Fibroblast of lung (primary cell): Measurements from ENCODE around the gene NAA60. TPM values are rescaled to one million over a fixed set of nuclear protein-coding genes. Genes with fewer than 3 reads are reported as not detected.

Experiments
- DNase-seq, 2 donors: peaks; one replicate each; pipeline versions ENCODE4 v3.0.0 to v3.0.0-alpha.2; 2010; ENCODE audit warnings: low read depth in 2 of 2
- H2AFZ ChIP-seq: 2 replicates; pipeline ENCODE4 v1.5.1; 2012; ENCODE audit warnings: low read length, control low read depth, inconsistent platforms
- H3K27ac ChIP-seq: 2 replicates; pipeline ENCODE4 v1.5.1; 2011; ENCODE audit warnings: low read length, control low read depth; ENCODE audit not compliant: insufficient read depth
- H3K27me3 ChIP-seq: 2 replicates; pipeline ENCODE4 v1.5.1; 2011; ENCODE audit warnings: mild to moderate bottlenecking, low read length; ENCODE audit not compliant: control insufficient read depth, insufficient read depth
- H3K36me3 ChIP-seq: 2 replicates; pipeline ENCODE4 v1.5.1; 2011; ENCODE audit warnings: low read length; ENCODE audit not compliant: control insufficient read depth, insufficient read depth
- H3K4me1 ChIP-seq: 2 replicates; pipeline ENCODE4 v1.5.1; 2011; ENCODE audit warnings: low read length; ENCODE audit not compliant: control insufficient read depth, insufficient read depth; ENCODE audit errors: extremely low read depth
- H3K4me2 ChIP-seq: 2 replicates; pipeline ENCODE4 v1.5.1; 2011; ENCODE audit warnings: low read length, control low read depth; ENCODE audit not compliant: insufficient read depth; ENCODE audit errors: extremely low read depth
- H3K4me3 ChIP-seq, 4 experiments: fragments of 200-600 bp in 1 of 4; sonication (generic) in 1 of 4; replicated peaks in 1 of 4; 2 replicates each; pipeline ENCODE4 v1.5.1; 2011 to 2016; ENCODE audit warnings: low read length in 4 of 4, low read depth in 3 of 4, mild to moderate bottlenecking in 3 of 4, control low read depth in 2 of 4, inconsistent platforms in 1 of 4, mixed read lengths in 1 of 4; ENCODE audit not compliant: insufficient read depth in 1 of 4; ENCODE audit errors: control extremely low read depth in 1 of 4
- H3K79me2 ChIP-seq: 2 replicates; pipeline ENCODE4 v1.5.1; 2012; ENCODE audit warnings: mild to moderate bottlenecking, low read length, inconsistent platforms; ENCODE audit not compliant: control insufficient read depth, insufficient read depth
- H3K9ac ChIP-seq: 2 replicates; pipeline ENCODE4 v1.5.1; 2011; ENCODE audit warnings: mild to moderate bottlenecking, low read length, control low read depth; ENCODE audit not compliant: insufficient read depth
- H3K9me3 ChIP-seq: 2 replicates; pipeline ENCODE4 v1.5.1; 2012; ENCODE audit warnings: low read depth, low read length; ENCODE audit not compliant: control insufficient read depth, insufficient read depth
- H4K20me1 ChIP-seq: 2 replicates; pipeline ENCODE4 v1.5.1; 2011; ENCODE audit warnings: low read length; ENCODE audit not compliant: control insufficient read depth, insufficient read depth; ENCODE audit errors: extremely low read depth
- EZH2 ChIP-seq: IDR thresholded peaks from 2 replicates; pipeline ENCODE4 v1.5.1; 2012; ENCODE audit warnings: low read length, control low read depth, mild to moderate bottlenecking; ENCODE audit errors: missing control alignments
- polyA plus RNA-seq, 2 donors: library from polyadenylated mRNA; depleted of rRNA in 1 of 2; stranded (reverse) in 1 of 2; unstranded in 1 of 2; fragments of >200 nt; gene quantifications; 2 replicates each; pipeline ENCODE4 v1.2.1, GENCODE V29; 2011 to 2012; ENCODE audit warnings: missing spikeins in 1 of 2
- total RNA-seq: library from RNA; depleted of rRNA; stranded (reverse); fragments of >200 nt; gene quantifications from 2 replicates; pipeline ENCODE4 v1.2.1, GENCODE V29; 2014
- TF ChIP-seq, protein P1 (sequence below), 2 donors: IDR thresholded peaks in 1 of 2; conservative IDR thresholded peaks in 1 of 2; 1 replicate in 1 of 2; 2 replicates in 1 of 2; pipeline ENCODE4 v1.5.1; 2011 to 2012; ENCODE audit warnings: low read length in 2 of 2, control low read depth in 1 of 2, inconsistent platforms in 1 of 2, low read depth in 1 of 2, mild to moderate bottlenecking in 1 of 2

Gene NAA60
- total and polyA plus RNA-seq, 2 donors (not counting 1 experiment from before 2014, with no cell fraction given): 12.6 to 33.6 TPM

GRCh38 chr16:3434373-3434772 is 9.1 kb upstream of the NAA60 start:
- H3K4me2 ChIP-seq: no peak overlapping the region
- no peak for DNase-seq
- no peak for TF ChIP-seq EZH2
- TF ChIP-seq, protein P1, sequence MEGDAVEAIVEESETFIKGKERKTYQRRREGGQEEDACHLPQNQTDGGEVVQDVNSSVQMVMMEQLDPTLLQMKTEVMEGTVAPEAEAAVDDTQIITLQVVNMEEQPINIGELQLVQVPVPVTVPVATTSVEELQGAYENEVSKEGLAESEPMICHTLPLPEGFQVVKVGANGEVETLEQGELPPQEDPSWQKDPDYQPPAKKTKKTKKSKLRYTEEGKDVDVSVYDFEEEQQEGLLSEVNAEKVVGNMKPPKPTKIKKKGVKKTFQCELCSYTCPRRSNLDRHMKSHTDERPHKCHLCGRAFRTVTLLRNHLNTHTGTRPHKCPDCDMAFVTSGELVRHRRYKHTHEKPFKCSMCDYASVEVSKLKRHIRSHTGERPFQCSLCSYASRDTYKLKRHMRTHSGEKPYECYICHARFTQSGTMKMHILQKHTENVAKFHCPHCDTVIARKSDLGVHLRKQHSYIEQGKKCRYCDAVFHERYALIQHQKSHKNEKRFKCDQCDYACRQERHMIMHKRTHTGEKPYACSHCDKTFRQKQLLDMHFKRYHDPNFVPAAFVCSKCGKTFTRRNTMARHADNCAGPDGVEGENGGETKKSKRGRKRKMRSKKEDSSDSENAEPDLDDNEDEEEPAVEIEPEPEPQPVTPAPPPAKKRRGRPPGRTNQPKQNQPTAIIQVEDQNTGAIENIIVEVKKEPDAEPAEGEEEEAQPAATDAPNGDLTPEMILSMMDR (conservative IDR thresholded peaks at IDR 0.05 in 1 of 2, IDR thresholded peaks at IDR 0.05 in 1 of 2; ENCODE audit: low read depth in 1 of 2, low read length in 2 of 2): no peak

GRCh38 chr16:3439637-3440036 is 3.8 kb upstream of the NAA60 start:
- Histone ChIP-seq H3K4me3 (no peak overlapping the region), H2AFZ (no peak overlapping the region), H3K79me2 (peaks cover 7% of the 10 kb centered on the region), H3K4me1 (no peaks in the 10 kb centered on the region), H3K4me2 (no peak overlapping the region), H3K27ac (no peak overlapping the region), H3K9ac (no peak overlapping the region), H3K36me3 (no peaks in the 10 kb centered on the region), H3K9me3 (no peaks in the 10 kb centered on the region), H3K27me3 (no peaks in the 10 kb centered on the region), H4K20me1 (no peaks in the 10 kb centered on the region)
- no peak for DNase-seq
- TF ChIP-seq EZH2: no peak
- TF ChIP-seq, protein P1 (conservative IDR thresholded peaks at IDR 0.05 in 1 of 2, IDR thresholded peaks at IDR 0.05 in 1 of 2; ENCODE audit: low read depth in 1 of 2, low read length in 2 of 2): no peak

More at GRCh38 chr16:3434373-3434772, 9.1 kb upstream of the NAA60 start:
- Histone ChIP-seq H3K9ac (no peak overlapping the region), H3K4me3 (no peak overlapping the region), H3K27me3 (no peaks in the 10 kb centered on the region), H2AFZ (no peak overlapping the region), H3K9me3 (no peaks in the 10 kb centered on the region), H3K79me2 (no peaks in the 10 kb centered on the region), H3K27ac (no peak overlapping the region), H4K20me1 (no peaks in the 10 kb centered on the region), H3K4me1 (no peaks in the 10 kb centered on the region), H3K36me3 (peaks cover 2% of the 10 kb centered on the region)

GRCh38 chr16:3444032-3444388 is 530 bp downstream of the NAA60 start:
- peaks cover 14% of the 10 kb centered on the region for H3K79me2 ChIP-seq
- no peaks in the 10 kb centered on the region for H3K4me1 ChIP-seq
- no peaks in the 10 kb centered on the region for H3K9me3 ChIP-seq
- H3K27ac ChIP-seq: peak overlapping the region; percentile 84
- H4K20me1 ChIP-seq: no peaks in the 10 kb centered on the region
- no peaks in the 10 kb centered on the region for H3K27me3 ChIP-seq
- peak overlapping the region; percentile 58 to 92 (median 74) for H3K4me3 ChIP-seq
- H3K4me2 ChIP-seq: peak overlapping the region; percentile 82
- H3K36me3 ChIP-seq: no peaks in the 10 kb centered on the region
- DNase-seq: peak; percentile 73 to 82
- peak overlapping the region; percentile 1 for H2AFZ ChIP-seq
- H3K9ac ChIP-seq: peak overlapping the region; percentile 71
- TF ChIP-seq EZH2: no peak
- TF ChIP-seq, protein P1 (conservative IDR thresholded peaks at IDR 0.05 in 1 of 2, IDR thresholded peaks at IDR 0.05 in 1 of 2; ENCODE audit: low read depth in 1 of 2, low read length in 2 of 2): peak in 1 of 2 donors; percentile 2
